HepG2 (cell line): ENCODE data around the gene ZNF749. TPM values are rescaled to one million over a fixed set of nuclear protein-coding genes. Genes with fewer than 3 reads are reported as not detected.

Source experiments
- ARID2 ChIP-seq: sonication (generic); formaldehyde crosslinking; IDR thresholded peaks from 2 replicates; pipeline ENCODE4 v1.8.1; 2022; ENCODE audit warnings: mild to moderate bottlenecking, missing genetic modification reagents, borderline replicate concordance
- ELF1 ChIP-seq: sonication (generic); formaldehyde crosslinking; IDR thresholded peaks from 2 replicates; pipeline ENCODE4 v1.4.0; 2020; ENCODE audit warnings: missing genetic modification reagents
- KLF12 ChIP-seq: sonication (generic); formaldehyde crosslinking; IDR thresholded peaks from 2 replicates; pipeline ENCODE4 v1.4.0; 2020; ENCODE audit warnings: missing genetic modification reagents, borderline replicate concordance
- LBX2 ChIP-seq: sonication (generic); formaldehyde crosslinking; IDR thresholded peaks from 2 replicates; pipeline ENCODE4 v1.5.0; 2020; ENCODE audit warnings: missing genetic modification reagents, mild to moderate bottlenecking, borderline replicate concordance
- MYC ChIP-seq: sonication (generic); formaldehyde crosslinking; IDR thresholded peaks from 2 replicates; pipeline ENCODE4 v1.9.0; 2021; ENCODE audit warnings: missing genetic modification reagents, borderline replicate concordance
- NFYC ChIP-seq: IDR thresholded peaks from 2 replicates; pipeline ENCODE4 v1.6.1; 2016; ENCODE audit warnings: missing genetic modification reagents, missing compliant biosample characterization
- ONECUT2 ChIP-seq: sonication (generic); formaldehyde crosslinking; IDR thresholded peaks from 2 replicates; pipeline ENCODE4 v1.4.0; 2020; ENCODE audit warnings: missing genetic modification reagents
- REL ChIP-seq: sonication (generic); formaldehyde crosslinking; conservative IDR thresholded peaks from 2 replicates; pipeline ENCODE4 v1.8.0; 2022; ENCODE audit warnings: mild to moderate bottlenecking, missing genetic modification reagents, moderate library complexity
- SKIL ChIP-seq: sonication (generic); formaldehyde crosslinking; IDR thresholded peaks from 2 replicates; pipeline ENCODE4 v1.8.0; 2022; ENCODE audit warnings: missing genetic modification reagents, mild to moderate bottlenecking, moderate library complexity, borderline replicate concordance
- SUZ12 ChIP-seq: fragments of 150-350 bp; IDR thresholded peaks from 2 replicates; pipeline ENCODE4 v1.6.1; 2014; ENCODE audit warnings: low read depth, low read length
- XBP1 ChIP-seq: sonication (generic); formaldehyde crosslinking; IDR thresholded peaks from 2 replicates; pipeline ENCODE4 v1.5.0; 2020; ENCODE audit warnings: missing genetic modification reagents
- ZFP41 ChIP-seq: sonication (generic); formaldehyde crosslinking; IDR thresholded peaks from 2 replicates; pipeline ENCODE4 v1.4.0; 2020; ENCODE audit warnings: mild to moderate bottlenecking, missing genetic modification reagents, borderline replicate concordance
- ZIK1 ChIP-seq: sonication (generic); formaldehyde crosslinking; IDR thresholded peaks from 2 replicates; pipeline ENCODE4 v1.5.0; 2020; ENCODE audit warnings: mild to moderate bottlenecking, low read depth, missing genetic modification reagents, borderline replicate concordance
- ZNF224 ChIP-seq: sonication (generic); formaldehyde crosslinking; IDR thresholded peaks from 2 replicates; pipeline ENCODE4 v1.5.0; 2020; ENCODE audit warnings: mild to moderate bottlenecking, missing genetic modification reagents
- ZNF235 ChIP-seq: sonication (generic); formaldehyde crosslinking; IDR thresholded peaks from 2 replicates; pipeline ENCODE4 v1.8.1; 2023; ENCODE audit warnings: mild to moderate bottlenecking, missing genetic modification reagents, borderline replicate concordance
- ZNF292 ChIP-seq: sonication (generic); formaldehyde crosslinking; IDR thresholded peaks from 2 replicates; pipeline ENCODE4 v1.8.1; 2022; ENCODE audit warnings: mild to moderate bottlenecking, low read depth, missing genetic modification reagents, borderline replicate concordance
- ZNF382 ChIP-seq: sonication (generic); formaldehyde crosslinking; IDR thresholded peaks from 2 replicates; pipeline ENCODE4 v1.5.0; 2020; ENCODE audit warnings: missing genetic modification reagents, mild to moderate bottlenecking, borderline replicate concordance
- ZNF572 ChIP-seq: sonication (generic); formaldehyde crosslinking; IDR thresholded peaks from 2 replicates; pipeline ENCODE4 v1.5.1; 2020; ENCODE audit warnings: mild to moderate bottlenecking, missing genetic modification reagents
- ZNF605 ChIP-seq: sonication (generic); formaldehyde crosslinking; IDR thresholded peaks from 2 replicates; pipeline ENCODE4 v1.8.0; 2022; ENCODE audit warnings: mild to moderate bottlenecking, missing genetic modification reagents
- polyA plus RNA-seq, 8 experiments: library from polyadenylated mRNA; depleted of rRNA in 3 of 8; stranded (reverse) in 7 of 8; unstranded in 1 of 8; fragments of >200 nt; fragmentation: Illumina TruSeq in 4 of 8; extraction: Trizol in 4 of 8; gene quantifications; 2 replicates each; pipeline versions ENCODE4 v1.2.1 to v1.2.3, GENCODE V29; 2011 to 2016; ENCODE audit warnings: low read depth in 4 of 8, missing spikeins in 1 of 8, mixed read lengths in 1 of 8; ENCODE audit not compliant: insufficient read depth in 1 of 8
- total RNA-seq, 5 experiments: library from RNA; depleted of rRNA; stranded (reverse); fragments of >200 nt; fragmentation: Illumina TruSeq; extraction: Trizol; gene quantifications; 2 replicates each; pipeline ENCODE4 v1.2.3, GENCODE V29; 2016; ENCODE audit warnings: low read depth in 1 of 5
- TF ChIP-seq, protein P1 (sequence below): sonication (generic); formaldehyde crosslinking; IDR thresholded peaks from 2 replicates; pipeline ENCODE4 v1.4.0; 2020; ENCODE audit warnings: mild to moderate bottlenecking, missing genetic modification reagents, borderline replicate concordance
- TF ChIP-seq, protein P2 (sequence below): IDR thresholded peaks from 2 replicates; pipeline ENCODE4 v1.6.1; 2012; ENCODE audit warnings: low read depth, low read length, improper control_type of control experiment

ZNF749 gene
- total and polyA plus RNA-seq, 2 of the 13 experiments (the other 11 are each of a cell fraction or from before 2014, with no cell fraction given) = 18.9 to 21.0 TPM

- peak; percentile 1; the same call in 1 of the 2 replicates for TF ChIP-seq KLF12 (CRISPR knock-in tag)
- TF ChIP-seq ZNF605 (CRISPR knock-in tag) = no peak
- TF ChIP-seq, protein P1, sequence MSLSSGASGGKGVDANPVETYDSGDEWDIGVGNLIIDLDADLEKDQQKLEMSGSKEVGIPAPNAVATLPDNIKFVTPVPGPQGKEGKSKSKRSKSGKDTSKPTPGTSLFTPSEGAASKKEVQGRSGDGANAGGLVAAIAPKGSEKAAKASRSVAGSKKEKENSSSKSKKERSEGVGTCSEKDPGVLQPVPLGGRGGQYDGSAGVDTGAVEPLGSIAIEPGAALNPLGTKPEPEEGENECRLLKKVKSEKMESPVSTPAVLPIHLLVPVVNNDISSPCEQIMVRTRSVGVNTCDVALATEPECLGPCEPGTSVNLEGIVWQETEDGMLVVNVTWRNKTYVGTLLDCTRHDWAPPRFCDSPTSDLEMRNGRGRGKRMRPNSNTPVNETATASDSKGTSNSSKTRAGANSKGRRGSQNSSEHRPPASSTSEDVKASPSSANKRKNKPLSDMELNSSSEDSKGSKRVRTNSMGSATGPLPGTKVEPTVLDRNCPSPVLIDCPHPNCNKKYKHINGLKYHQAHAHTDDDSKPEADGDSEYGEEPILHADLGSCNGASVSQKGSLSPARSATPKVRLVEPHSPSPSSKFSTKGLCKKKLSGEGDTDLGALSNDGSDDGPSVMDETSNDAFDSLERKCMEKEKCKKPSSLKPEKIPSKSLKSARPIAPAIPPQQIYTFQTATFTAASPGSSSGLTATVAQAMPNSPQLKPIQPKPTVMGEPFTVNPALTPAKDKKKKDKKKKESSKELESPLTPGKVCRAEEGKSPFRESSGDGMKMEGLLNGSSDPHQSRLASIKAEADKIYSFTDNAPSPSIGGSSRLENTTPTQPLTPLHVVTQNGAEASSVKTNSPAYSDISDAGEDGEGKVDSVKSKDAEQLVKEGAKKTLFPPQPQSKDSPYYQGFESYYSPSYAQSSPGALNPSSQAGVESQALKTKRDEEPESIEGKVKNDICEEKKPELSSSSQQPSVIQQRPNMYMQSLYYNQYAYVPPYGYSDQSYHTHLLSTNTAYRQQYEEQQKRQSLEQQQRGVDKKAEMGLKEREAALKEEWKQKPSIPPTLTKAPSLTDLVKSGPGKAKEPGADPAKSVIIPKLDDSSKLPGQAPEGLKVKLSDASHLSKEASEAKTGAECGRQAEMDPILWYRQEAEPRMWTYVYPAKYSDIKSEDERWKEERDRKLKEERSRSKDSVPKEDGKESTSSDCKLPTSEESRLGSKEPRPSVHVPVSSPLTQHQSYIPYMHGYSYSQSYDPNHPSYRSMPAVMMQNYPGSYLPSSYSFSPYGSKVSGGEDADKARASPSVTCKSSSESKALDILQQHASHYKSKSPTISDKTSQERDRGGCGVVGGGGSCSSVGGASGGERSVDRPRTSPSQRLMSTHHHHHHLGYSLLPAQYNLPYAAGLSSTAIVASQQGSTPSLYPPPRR (CRISPR knock-in tag) = no peak
- no peak for TF ChIP-seq ELF1
- no peak for TF ChIP-seq SKIL (CRISPR knock-in tag)
- TF ChIP-seq ZFP41 (CRISPR knock-in tag) = no peak
- TF ChIP-seq ZNF235 (CRISPR knock-in tag) = no peak
- no peak for TF ChIP-seq XBP1 (CRISPR knock-in tag)
- TF ChIP-seq, protein P2, sequence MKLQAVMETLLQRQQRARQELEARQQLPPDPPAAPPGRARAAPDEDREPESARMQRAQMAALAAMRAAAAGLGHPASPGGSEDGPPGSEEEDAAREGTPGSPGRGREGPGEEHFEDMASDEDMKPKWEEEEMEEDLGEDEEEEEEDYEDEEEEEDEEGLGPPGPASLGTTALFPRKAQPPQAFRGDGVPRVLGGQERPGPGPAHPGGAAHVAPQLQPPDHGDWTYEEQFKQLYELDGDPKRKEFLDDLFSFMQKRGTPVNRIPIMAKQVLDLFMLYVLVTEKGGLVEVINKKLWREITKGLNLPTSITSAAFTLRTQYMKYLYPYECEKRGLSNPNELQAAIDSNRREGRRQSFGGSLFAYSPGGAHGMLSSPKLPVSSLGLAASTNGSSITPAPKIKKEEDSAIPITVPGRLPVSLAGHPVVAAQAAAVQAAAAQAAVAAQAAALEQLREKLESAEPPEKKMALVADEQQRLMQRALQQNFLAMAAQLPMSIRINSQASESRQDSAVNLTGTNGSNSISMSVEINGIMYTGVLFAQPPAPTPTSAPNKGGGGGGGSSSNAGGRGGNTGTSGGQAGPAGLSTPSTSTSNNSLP = no peak
- TF ChIP-seq ZNF292 (CRISPR knock-in tag) = no peak
- 0 out of 2 replicates have a peak, but pooled peaks have one; percentile 5 for TF ChIP-seq REL
- TF ChIP-seq MYC (CRISPR knock-in tag) = no peak
- TF ChIP-seq ONECUT2 = peak; percentile 50; the same call in 1 of the 2 replicates
- TF ChIP-seq ZNF382 (CRISPR knock-in tag) = no peak
- TF ChIP-seq ARID2 (CRISPR knock-in tag) = 0 out of 2 replicates have a peak, but pooled peaks have one; percentile 36
- no peak for TF ChIP-seq ZNF224 (CRISPR knock-in tag)
- no peak for TF ChIP-seq NFYC (CRISPR knock-in tag)
- TF ChIP-seq ZIK1 = 0 out of 2 replicates have a peak, but pooled peaks have one; percentile 7
- TF ChIP-seq LBX2 (CRISPR knock-in tag) = no peak
- no peak for TF ChIP-seq SUZ12
- no peak for TF ChIP-seq ZNF572 (CRISPR knock-in tag)
These were observed 601 bp upstream of the ZNF749 start (continued) for GRCh38 chr19:57434386-57435061.
